Measurements from ENCODE around the gene GTF2A2. TPM values are rescaled to one million over a fixed set of nuclear protein-coding genes. Genes with fewer than 3 reads are reported as not detected.
A peak's percentile ranks its signal among the peaks of the same experiment; 100 is the strongest.

The GTF2A2 gene
- total and polyA plus RNA-seq, 7 donors, result 33.7 to 98.0 (median 48.2) TPM

DNA sequence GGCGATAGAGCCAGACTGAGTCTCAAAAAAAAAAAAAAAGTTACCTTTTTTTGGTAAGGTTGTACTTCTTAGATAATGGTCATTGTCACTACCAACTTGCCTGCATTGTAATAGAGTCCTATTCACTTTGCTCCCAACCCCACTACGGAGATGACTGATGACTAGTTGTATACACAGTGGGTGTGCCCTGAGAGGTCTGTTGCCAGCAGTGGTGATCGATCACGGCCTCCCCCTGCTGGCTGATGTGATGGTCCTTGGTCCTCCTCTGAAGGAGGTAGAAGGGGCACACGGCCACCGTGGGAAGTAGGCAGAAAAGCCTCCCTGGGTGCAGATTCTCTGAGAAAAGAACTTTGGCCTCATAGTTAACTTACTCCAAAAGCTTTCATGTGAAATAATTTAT is 35.0 kb downstream of the GTF2A2 start:
- Histone ChIP-seq H3K36me3 (no peaks in the 10 kb centered on the region), H3K4me1 (no peaks in the 10 kb centered on the region), H3K9me3 (no peaks in the 10 kb centered on the region), H3K4me3 (no peak overlapping the region), H3K27me3 (peaks cover 0 to 8% (median 0%) of the 10 kb centered on the region in 3 donors), H3K27ac (no peak overlapping the region)
- DNase-seq, result no peak
- intact Hi-C loops (cut with DNase I), result no loop called here
- no peak for TF ChIP-seq EP300 (IDR thresholded peaks at IDR 0.05)
- TF ChIP-seq, protein P1, sequence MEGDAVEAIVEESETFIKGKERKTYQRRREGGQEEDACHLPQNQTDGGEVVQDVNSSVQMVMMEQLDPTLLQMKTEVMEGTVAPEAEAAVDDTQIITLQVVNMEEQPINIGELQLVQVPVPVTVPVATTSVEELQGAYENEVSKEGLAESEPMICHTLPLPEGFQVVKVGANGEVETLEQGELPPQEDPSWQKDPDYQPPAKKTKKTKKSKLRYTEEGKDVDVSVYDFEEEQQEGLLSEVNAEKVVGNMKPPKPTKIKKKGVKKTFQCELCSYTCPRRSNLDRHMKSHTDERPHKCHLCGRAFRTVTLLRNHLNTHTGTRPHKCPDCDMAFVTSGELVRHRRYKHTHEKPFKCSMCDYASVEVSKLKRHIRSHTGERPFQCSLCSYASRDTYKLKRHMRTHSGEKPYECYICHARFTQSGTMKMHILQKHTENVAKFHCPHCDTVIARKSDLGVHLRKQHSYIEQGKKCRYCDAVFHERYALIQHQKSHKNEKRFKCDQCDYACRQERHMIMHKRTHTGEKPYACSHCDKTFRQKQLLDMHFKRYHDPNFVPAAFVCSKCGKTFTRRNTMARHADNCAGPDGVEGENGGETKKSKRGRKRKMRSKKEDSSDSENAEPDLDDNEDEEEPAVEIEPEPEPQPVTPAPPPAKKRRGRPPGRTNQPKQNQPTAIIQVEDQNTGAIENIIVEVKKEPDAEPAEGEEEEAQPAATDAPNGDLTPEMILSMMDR (IDR thresholded peaks at IDR 0.05), result peak in 1 of 4 experiments; percentile 18
- WGBS, 2 donors, result 21 to 22% methylated on average over 6 of the region's 6 CpGs

DNA sequence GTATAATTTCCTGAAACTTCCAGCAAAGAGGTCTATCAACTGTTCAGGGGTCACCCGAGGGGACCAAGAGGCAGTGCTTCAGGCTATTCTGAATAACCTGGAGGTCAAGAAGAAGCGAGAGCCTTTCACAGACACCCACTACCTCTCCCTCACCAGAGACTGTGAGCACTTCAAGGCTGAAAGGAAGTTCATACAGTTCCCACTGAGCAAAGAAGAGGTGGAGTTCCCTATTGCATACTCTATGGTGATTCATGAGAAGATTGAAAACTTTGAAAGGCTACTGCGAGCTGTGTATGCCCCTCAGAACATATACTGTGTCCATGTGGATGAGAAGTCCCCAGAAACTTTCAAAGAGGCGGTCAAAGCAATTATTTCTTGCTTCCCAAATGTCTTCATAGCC is 38.9 kb downstream of the GTF2A2 start:
- peaks cover 0 to 8% (median 0%) of the 10 kb centered on the region in 3 donors for H3K27me3 ChIP-seq
- TF ChIP-seq, protein P1 (IDR thresholded peaks at IDR 0.05), result no peak
- TF ChIP-seq POLR2A (IDR thresholded peaks at IDR 0.05) (no peak), POLR2AphosphoS5 (IDR thresholded peaks at IDR 0.05) (no peak), EP300 (IDR thresholded peaks at IDR 0.05) (no peak)
- no peaks in the 10 kb centered on the region for H3K9me3 ChIP-seq
- no peaks in the 10 kb centered on the region for H3K36me3 ChIP-seq
- WGBS, 2 donors, result 88 to 92% methylated on average over 4 of the region's 4 CpGs
- intact Hi-C loops (cut with DNase I), result no loop called here
- H3K27ac ChIP-seq, result no peak overlapping the region
- DNase-seq, result no peak
- no peak overlapping the region for H3K4me3 ChIP-seq
- H3K4me1 ChIP-seq, result no peaks in the 10 kb centered on the region

DNA sequence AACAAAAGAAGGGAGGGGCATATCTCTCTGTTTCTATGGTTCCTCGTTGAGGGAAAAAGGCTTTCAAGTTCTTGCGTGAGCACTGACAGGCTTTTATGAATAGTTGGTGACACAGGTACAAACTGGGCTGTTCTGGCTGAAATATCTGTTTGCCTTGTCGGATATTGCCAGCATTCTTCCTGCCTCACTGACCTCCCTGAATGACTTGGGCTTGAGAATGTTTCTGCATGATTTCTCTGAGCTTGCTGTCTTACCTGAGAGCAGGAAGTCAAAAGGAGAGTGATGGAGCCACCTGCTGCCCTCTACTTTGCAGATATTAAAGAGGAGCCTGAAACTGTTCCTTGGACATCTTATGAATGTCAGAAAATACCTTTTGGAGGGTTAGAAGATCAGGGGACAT is 40.9 kb downstream of the GTF2A2 start:
- no peaks in the 10 kb centered on the region for H3K9me3 ChIP-seq
- TF ChIP-seq POLR2AphosphoS5 (IDR thresholded peaks at IDR 0.05), result no peak
- no peak for TF ChIP-seq POLR2A (IDR thresholded peaks at IDR 0.05)
- TF ChIP-seq EP300 (IDR thresholded peaks at IDR 0.05), result no peak
- TF ChIP-seq, protein P1 (IDR thresholded peaks at IDR 0.05), result no peak
- no peak for DNase-seq
- H3K27ac ChIP-seq, result no peak overlapping the region
- H3K36me3 ChIP-seq, result no peaks in the 10 kb centered on the region
- peaks cover 0 to 8% (median 0%) of the 10 kb centered on the region in 3 donors for H3K27me3 ChIP-seq
- H3K4me3 ChIP-seq, result no peak overlapping the region
- 17 to 63% methylated on average over 3 of the region's 3 CpGs for WGBS, 2 donors
- no peaks in the 10 kb centered on the region for H3K4me1 ChIP-seq
- intact Hi-C loops (cut with DNase I), result no loop called here

DNA sequence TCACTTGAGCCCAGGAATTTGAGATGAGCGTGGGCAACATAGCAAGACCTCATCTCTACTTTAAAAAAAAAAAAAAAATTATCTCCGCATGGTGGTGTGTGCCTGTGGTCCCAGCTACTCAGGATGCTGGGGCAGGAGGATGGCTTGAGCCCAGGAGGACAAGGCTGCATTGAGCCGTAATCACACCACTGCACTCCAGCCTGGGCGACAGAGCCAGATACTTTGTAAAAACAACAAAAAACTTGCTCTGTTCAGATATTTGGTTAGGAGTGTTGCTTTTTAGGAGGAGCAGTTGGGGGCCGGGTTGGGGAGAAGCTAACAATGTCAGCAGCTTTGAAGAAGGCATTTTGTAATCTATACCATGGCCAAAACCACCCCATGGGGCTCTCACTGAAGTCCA is 41.7 kb downstream of the GTF2A2 start:
- no peaks in the 10 kb centered on the region for H3K4me1 ChIP-seq
- H3K4me3 ChIP-seq, result no peak overlapping the region
- intact Hi-C loops (cut with DNase I), result no loop called here
- DNase-seq, result no peak
- no peak for TF ChIP-seq EP300 (IDR thresholded peaks at IDR 0.05)
- no peak for TF ChIP-seq POLR2AphosphoS5 (IDR thresholded peaks at IDR 0.05)
- TF ChIP-seq, protein P1 (IDR thresholded peaks at IDR 0.05), result no peak
- TF ChIP-seq POLR2A (IDR thresholded peaks at IDR 0.05), result no peak
- H3K27ac ChIP-seq, result no peak overlapping the region
- peaks cover 0 to 8% (median 0%) of the 10 kb centered on the region in 3 donors for H3K27me3 ChIP-seq
- no peaks in the 10 kb centered on the region for H3K9me3 ChIP-seq
- 93 to 95% methylated on average over 5 of the region's 5 CpGs for WGBS, 2 donors
- no peaks in the 10 kb centered on the region for H3K36me3 ChIP-seq

DNA sequence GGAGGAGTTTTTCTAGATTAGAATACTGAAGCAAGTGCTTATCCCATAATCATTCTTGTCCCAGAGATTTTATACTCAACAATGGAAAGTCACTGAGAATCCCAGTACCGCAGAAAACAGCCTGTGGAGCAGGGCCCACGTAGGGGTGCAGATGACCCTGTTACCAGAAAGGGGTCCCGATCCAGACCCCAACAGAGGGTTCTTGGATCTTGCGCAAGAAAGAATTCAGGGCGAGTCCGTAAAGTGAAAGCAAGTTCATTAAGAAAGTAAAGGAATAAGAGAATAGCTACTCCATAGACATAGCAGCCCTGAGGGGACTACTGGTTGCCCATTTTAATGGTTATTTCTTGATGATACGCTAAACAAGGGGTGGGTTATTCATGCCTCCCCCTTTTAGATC is 43.2 kb downstream of the GTF2A2 start:
- WGBS, 2 donors, result 94 to 96% methylated on average over 7 of the region's 7 CpGs
- peaks cover 0 to 8% (median 0%) of the 10 kb centered on the region in 3 donors for H3K27me3 ChIP-seq
- TF ChIP-seq, protein P1 (IDR thresholded peaks at IDR 0.05), result no peak
- TF ChIP-seq POLR2AphosphoS5 (IDR thresholded peaks at IDR 0.05), result no peak
- TF ChIP-seq POLR2A (IDR thresholded peaks at IDR 0.05), result no peak
- TF ChIP-seq EP300 (IDR thresholded peaks at IDR 0.05), result no peak
- no peak for DNase-seq
- H3K36me3 ChIP-seq, result no peaks in the 10 kb centered on the region
- intact Hi-C loops (cut with DNase I), result no loop called here
- no peak overlapping the region for H3K4me3 ChIP-seq
- H3K27ac ChIP-seq, result no peak overlapping the region
- no peaks in the 10 kb centered on the region for H3K4me1 ChIP-seq
- H3K9me3 ChIP-seq, result no peaks in the 10 kb centered on the region

All from sigmoid colon (tissue), 7 donors.